GM18502 (cell line): ENCODE measurements around the gene BAHD1.

ENCODE experiments used
- ATAC-seq: cut with Tn5 transposase; IDR thresholded peaks from one replicate; pipeline ENCODE4 v1.9.1; 2021; ENCODE audit warnings: mild to moderate bottlenecking; ENCODE audit not compliant: unreplicated experiment, poor library complexity

Gene BAHD1

DNA sequence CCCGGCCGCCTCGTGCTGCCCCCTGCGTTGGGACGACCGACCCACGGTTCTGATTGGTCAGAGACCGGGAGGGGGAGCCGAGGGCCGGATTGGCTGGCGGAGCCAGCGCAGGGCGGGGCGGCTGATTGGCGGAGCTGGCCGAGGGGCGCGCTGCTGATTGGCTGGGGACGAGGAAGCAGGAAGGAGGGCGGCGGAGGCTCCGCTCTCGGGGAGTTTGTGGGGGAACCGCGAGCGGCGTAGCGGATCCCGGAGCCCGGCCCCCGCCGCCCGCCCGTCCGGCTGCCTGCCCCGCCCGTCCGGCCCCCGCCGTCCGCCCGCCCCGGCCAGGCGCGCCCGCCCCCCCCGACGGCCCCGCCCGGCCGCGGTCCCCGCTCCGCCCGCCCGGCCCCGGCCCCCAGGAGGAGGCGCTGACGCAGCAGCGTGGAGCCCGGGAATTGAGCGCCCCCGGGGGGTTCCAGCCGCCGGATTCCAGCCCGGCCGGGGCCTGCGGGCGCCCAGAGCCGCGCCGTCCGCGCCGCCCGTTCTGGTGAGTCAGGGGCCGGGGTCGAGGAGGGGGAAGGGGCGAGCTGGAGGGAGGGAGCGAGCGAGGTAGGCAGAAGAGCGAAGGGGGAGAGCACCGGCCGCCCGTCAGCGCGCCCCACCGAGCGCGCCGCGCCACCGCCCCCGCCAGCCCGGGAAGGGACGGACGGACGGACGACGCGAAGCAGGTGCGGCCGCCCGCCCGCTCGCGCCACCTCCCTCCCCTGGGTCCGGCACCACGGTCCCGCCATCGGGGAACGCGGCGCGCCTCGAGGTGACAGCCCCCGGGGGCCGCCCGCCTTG, at the start of gene BAHD1:
BAHD1 (plus strand) TSS at position 211 of the 822 bp plus-strand sequence. CDS start 17,512 bp downstream, outside the sequence.
- ATAC-seq = peak; percentile 90

DNA sequence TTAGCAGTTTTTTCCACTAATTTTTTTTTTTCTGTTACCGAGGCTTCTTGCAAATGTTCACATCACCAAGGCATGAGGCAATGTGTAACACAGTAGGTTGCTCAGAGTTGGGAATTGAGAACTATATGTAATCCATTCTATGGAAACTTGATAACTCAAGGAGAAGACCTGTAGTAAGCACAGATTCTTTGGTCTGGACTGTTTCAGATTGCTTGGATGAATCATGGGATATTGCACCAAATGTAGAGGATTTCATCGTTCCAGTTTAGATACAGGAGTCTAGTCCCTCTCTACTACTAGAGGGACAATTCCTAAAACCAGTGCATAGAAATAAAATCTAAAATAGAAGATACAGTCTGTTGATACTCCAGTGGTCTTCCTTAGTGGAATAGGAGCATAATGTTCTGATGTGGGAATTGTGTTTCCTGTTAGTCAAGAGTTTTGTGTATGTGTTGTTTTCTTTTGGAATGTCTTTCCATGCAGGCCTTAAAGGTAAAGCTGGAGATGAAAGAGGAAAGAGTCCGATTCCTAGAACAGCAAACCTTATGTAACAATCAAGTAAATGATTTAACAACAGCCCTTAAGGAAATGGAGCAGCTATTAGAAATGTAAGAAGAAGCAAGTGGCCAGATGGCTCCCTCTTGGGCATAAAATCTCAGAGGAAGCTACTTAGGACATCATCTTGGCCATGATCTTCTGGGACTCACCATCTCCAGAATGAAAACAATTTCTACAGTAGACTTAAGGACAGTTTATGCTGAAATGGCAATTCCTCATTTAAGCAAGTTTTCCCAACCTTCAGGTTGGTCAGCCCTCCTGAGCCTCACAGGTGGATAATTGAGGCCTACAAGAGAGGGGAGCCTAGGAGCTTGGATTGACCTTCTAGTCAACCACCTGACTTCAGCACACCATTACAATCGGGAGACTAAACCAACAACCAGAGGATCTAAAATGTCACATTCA, 47.5 kb upstream of the BAHD1 start:
- no peak for ATAC-seq

DNA sequence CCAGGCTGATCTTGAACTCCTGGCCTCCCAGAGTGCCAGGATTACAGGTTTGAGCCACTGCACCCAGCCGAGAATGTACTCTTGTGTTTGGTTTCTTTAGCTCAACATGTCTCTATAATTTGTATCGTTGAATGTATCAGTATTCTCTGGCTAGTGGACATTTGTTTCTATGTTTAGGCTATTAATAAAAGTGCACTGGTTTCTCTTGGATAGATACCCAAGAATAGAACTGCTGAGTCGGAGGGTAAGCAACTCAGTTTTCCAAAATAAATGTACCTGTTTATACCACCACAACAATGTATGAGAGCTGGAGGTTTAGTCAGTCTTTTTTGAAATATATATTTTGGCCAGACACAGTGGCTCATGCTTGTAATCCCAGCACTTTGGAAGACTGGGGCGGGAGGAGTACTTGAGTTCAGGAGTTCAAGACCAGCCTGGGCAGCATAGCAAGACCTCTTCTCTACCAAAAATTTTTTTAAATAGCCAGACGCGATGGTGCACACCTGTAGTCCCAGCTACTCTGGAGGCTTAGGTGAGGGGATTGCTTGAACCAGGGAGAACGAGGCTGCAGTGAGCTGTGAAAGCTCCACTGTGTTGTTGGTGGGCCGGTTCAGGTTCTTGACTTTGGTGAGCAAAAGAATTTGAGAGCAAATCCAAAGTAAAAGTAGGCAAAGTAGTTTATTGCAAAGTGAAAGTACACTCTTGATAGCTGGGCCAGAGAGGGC, 42.9 kb upstream of the BAHD1 start:
- ATAC-seq = no peak

DNA sequence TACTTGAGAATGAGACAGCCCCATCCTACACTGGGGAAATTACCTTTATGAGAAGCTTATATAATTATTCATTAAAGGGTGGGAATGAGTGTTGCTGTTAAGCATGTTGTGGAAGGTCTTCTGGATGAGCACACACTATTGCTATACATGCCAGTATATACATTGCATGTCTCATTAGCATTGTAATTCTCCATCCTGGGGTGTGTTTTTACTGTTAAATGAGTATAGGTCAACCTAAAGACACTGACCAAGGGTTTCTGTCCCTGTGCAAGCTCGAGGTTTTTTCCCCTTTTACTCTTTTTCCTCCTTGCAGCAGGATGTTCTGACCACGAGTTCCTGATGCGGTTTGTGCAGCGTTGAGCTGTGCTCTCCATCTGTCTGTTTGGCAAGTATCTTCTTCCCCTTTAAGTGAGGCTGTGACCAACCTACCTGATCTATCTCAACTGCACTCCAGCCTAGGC, 42.3 kb upstream of the BAHD1 start:
- peak; percentile 79 for ATAC-seq

DNA sequence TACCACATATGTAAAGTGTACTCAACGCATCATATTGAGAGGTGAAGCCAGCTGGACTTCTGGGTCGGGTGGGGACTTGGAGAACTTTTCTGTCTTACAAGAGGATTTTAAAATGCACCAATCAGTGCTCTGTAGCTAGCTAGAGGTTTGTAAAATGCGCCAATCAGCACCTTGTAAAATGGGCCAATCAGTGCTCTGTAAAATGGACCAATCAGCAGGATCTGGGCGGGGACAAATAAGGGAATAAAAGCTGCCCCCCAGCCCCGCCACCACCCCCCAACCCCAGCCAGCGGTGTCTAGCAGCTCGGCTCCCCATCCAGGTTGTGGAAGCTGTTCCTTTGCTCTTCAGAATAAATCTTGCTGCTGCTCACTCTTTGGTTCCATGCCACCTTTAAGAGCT, 41.4 kb upstream of the BAHD1 start:
- ATAC-seq = no peak

DNA sequence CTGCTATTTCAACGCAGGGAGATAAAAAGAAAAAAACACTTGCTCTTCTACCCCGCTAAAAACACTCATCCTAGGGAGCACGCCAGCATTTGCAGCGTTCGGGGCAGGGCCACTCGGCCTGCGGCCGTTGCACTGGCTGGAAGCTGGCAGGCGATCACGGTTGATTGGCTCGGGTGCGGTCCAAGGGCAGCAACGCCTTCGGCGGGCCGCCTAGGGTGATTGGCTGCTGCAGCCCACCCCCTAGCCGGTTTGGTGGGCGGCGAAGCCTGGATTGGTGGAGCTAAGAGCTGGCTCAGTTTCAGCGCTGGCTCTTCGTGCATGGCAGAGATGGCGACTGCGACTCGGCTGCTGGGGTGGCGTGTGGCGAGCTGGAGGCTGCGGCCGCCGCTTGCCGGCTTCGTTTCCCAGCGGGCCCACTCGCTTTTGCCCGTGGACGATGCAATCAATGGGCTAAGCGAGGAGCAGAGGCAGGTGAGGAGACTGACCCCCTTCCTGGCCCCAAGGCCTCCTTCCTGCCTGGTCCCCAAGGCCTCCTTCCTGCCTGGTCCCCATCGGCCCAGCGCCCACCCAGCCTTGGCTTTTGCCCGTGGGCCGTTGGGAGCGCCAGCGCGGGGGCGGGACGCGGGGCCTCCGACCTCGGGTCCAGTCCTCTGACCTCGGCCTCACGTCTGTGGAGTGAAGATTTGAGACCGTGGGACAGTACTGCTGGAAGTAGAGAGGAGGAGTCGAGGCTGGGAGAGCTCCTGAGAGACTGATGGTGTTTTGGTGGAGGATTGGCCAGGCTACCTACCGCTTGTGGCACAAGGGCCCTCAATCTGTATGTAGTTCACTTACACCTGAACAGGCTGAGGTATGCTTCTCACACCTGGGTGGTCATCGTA, 35.0 kb upstream of the BAHD1 start, which contains the start of gene IVD:
IVD (plus strand) TSS at position 295 of the 881 bp plus-strand sequence; CDS start at position 328, 33 bp downstream.
- peak; percentile 91 for ATAC-seq

DNA sequence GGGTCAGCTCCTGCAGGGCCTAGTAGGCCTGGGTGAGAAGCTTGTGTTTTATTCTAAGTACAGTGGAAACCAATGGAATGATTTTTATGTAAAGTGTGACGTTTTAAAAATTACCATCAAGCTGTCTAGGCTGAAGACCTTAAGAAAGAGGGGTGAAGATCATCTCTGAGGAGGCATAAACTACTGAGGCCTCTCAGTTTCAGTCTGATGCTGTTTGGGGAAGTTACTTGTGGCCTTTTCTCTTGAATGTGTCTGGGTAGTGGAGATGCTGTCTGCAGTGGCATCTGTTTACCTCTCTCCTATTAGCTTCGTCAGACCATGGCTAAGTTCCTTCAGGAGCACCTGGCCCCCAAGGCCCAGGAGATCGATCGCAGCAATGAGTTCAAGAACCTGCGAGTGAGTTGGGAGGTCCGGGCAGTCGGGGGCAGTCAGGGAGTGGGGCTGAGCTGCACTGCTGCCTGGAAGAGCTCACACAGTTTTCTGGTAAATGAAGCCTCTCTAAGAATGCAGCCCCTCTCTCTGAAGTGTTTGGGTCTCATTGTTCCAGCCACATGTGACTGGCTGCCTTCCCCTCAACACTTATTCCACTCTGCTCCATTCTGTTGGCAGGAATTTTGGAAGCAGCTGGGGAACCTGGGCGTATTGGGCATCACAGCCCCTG, 33.3 kb upstream of the BAHD1 start:
- ATAC-seq = peak; percentile 63

DNA sequence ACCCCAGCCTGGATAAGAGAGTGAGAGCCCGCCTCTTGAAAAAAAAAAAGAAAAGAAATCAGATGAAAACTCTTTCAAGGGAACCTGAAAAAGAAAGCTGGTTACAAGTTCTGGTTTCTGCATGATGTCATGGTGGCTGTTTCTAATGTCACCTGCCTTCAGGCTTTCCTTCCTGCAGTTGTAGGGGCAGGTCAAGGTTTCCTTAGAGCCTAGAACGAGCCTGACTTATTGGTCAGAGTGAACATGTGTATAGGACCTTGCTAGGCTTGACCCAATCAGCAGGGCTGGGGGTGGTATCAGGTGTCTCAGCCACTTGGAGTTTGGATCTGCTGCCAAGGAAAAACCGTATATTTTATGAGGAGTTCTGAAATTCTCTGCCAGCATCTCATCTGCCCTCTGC, 31.4 kb upstream of the BAHD1 start:
- ATAC-seq = no peak

DNA sequence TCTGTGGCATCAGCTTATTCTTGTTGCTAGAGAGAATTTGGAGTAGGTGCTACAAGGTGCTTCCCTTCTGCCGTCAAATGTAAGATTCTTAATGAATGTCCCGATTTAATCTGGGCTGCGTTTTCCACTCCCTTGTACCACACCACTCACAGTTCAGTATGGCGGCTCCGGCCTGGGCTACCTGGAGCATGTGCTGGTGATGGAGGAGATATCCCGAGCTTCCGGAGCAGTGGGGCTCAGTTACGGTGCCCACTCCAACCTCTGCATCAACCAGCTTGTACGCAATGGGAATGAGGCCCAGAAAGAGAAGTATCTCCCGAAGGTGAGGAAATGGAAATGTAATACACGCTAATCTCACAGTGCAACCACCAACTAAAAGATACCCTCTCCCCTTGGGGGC, 30.3 kb upstream of the BAHD1 start:
- no peak for ATAC-seq

DNA sequence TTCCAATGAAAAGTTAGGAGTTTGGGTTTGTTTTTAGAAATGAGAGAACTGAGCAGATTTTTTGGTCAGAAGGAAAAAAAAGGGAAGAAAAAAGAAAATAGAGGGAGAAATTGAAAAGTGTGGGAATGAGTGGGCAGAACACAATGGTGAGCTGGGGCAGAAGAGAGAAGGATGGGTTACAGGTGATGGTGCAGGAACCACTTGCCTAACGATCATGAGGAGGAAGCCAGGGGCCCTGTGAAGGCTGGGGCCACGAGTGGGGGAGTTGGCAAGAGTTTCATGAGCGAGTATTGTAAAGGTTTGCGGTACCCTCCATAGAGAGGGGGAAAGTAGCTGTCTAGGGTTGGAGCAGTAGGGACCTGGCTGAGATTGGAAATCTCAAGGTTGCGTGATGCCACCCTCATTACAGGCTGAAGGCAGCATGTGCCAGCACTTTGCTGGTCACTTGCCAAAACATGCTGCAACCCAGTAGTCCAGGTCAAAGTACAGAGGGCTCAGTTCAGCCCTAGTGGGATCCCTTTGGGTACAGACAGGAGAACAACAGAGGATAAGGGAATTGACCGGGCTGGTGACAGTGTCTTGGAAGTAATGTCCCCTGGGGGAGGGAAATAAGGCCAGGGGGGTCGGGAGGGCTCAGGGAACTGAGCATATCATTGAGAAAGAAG, 28.5 kb upstream of the BAHD1 start:
- no peak for ATAC-seq

DNA sequence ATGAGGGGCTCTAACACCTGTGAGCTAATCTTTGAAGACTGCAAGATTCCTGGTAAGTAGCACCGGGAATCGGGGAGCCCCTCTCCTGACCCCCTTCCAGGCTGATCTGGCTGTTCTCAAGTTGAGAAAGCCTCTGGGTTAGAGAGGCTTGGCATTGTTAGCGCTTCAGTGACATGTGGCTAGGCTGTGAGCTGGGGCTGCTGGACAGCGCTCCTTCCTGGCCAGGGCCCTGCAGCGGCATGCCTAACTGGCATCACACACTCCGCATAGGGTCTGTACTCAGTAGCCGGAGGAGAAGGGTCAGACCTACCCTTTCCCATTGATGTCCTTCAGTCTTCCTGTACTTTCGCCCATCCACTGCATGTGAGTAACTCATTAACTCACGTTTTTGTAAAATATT, 27.7 kb upstream of the BAHD1 start:
- ATAC-seq = no peak

DNA sequence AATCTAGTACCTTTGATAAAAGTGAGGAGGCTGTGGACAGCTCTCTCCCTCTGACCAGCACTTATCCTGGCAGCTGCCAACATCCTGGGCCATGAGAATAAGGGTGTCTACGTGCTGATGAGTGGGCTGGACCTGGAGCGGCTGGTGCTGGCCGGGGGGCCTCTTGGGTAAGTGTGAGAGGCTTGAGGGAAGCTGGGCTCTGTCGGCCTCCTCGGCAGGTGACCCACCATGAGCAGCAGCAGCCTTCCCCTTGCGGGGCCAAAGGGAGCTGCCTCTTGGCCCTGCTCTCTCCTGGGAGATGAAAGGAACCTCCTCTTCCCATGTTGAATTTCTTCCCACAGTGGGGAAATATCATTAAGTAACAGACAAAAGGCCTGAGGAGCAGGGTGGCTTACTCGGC, 25.9 kb upstream of the BAHD1 start:
- ATAC-seq = no peak

DNA sequence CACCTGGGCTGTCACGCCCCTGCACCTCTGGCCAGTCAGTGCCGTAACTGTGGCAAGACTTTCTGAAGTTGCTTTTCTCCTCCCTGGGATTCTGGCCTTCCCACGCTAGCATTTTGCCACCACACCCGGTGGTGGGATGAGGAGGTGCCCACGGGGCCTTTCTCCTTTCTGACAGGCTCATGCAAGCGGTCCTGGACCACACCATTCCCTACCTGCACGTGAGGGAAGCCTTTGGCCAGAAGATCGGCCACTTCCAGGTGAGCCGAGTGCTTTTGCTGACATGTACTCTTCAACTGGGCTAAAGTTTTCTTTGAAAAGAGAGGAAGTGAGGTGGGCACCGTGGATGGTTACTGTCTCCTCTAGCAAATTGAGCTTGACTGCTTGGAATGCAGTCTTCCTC, 25.5 kb upstream of the BAHD1 start:
- ATAC-seq = no peak

DNA sequence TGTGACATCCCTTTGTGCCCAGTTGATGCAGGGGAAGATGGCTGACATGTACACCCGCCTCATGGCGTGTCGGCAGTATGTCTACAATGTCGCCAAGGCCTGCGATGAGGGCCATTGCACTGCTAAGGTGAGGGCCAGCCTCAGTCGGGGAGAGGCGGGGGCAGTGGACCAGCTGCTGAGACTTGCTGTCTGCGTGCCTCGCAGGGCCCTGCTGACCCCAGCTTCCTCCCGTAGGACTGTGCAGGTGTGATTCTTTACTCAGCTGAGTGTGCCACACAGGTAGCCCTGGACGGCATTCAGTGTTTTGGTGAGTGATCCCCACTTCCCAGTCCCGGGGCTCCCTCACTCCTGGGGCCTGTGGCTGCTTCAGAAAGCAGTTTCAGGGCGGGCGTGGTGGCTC, 24.7 kb upstream of the BAHD1 start:
- no peak for ATAC-seq

DNA sequence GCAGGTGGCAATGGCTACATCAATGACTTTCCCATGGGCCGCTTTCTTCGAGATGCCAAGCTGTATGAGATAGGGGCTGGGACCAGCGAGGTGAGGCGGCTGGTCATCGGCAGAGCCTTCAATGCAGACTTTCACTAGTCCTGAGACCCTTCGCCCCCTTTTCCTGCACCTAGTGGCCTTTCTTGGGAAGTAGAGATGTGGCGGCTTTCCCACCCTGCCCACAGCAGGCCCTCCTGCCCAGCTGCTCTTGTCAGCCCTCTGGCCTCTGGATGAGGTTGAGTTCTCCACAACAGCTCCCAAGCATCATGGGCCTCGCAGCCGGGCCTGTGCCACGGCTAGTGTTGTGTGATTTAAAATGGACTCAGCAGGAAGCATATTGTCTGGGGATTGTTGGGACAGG, 22.6 kb upstream of the BAHD1 start:
- no peak for ATAC-seq

DNA sequence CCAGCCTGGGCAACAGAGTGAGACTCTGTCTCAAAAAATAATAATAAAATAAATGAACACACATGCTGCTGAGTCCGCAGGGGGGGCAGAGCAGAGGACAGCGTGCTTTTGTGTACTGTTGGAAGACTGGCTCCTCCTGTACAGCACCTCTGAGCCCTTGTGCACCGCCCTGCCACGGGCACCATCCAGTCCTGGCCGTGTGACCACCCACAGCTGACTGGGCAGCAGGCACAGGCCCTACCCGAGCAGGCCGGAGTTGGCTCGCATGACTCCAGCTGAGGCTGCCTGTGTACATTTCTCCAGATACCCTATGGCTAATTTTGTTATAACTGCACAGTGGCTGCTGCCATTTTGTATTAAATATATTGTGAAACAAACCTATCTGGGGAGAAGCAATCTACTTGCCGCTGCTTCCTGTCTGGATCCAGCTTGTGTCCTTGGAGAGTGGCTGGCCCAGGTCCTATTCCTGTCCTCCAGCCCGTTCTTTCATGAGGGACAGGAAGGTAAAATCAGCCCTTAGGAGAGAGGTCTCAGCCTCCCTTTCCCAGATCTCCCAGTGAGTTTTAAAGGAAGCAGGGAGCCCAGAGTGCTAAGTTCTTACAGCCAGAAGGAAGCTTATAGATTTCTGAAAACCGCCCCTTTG, 20.6 kb upstream of the BAHD1 start:
- ATAC-seq = no peak

DNA sequence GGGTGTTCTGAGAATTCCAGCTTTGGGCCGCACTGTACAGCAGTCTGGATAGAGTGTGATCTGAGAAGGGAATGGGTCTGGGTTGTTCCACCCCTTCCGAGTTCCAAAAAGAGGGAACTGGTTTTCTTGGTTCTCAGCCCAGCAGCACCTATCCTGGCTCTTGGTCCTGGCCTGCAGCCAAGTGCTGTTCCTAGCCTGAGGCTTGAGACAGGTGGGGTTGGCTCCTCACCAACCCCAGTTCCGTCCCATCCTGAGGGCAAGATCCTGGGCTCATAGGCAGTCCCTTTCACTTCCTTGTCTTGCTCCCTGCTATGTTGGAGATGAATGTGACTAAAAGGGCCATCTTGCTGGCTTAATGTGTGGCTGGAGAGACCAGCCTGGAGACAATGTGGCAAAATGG, 20.0 kb upstream of the BAHD1 start:
- ATAC-seq = no peak
